Chondrocyte (in vitro differentiated cells): Measurements from ENCODE around the gene EXTL2. TPM values are rescaled to one million over a fixed set of nuclear protein-coding genes. Genes with fewer than 3 reads are reported as not detected.

Source experiments
- DNase-seq: peaks from one replicate; pipeline ENCODE4 v3.0.0; 2021; ENCODE audit warnings: mixed read lengths, low spot score
- H3K27ac Mint-ChIP-seq: one replicate; pipeline ENCODE4 v1.8.0; 2021; ENCODE audit warnings: mild to moderate bottlenecking, moderate library complexity, mixed read lengths; ENCODE audit not compliant: unreplicated experiment
- H3K27me3 Mint-ChIP-seq: 2 replicates; pipeline ENCODE4 v1.8.0; 2021; ENCODE audit warnings: low read depth, mixed read lengths
- H3K36me3 Mint-ChIP-seq: 2 replicates; pipeline ENCODE4 v1.8.0; 2021; ENCODE audit warnings: low read depth, mixed read lengths
- H3K4me1 Mint-ChIP-seq: 2 replicates; pipeline ENCODE4 v1.8.0; 2021; ENCODE audit warnings: low read depth, mild to moderate bottlenecking, mixed read lengths
- H3K4me3 Mint-ChIP-seq: one replicate; pipeline ENCODE4 v1.8.0; 2021; ENCODE audit warnings: mild to moderate bottlenecking, moderate library complexity, mixed read lengths; ENCODE audit not compliant: unreplicated experiment
- H3K9me3 Mint-ChIP-seq: 2 replicates; pipeline ENCODE4 v1.8.0; 2021; ENCODE audit warnings: low read depth, mixed read lengths
- total RNA-seq: library from RNA; stranded (reverse); gene quantifications from 3 replicates; pipeline ENCODE4 v1.2.1, GENCODE V29; 2021
- TF ChIP-seq, protein P1 (sequence below): fragments of 200-600 bp; sonication (generic); IDR thresholded peaks from 2 replicates; pipeline ENCODE4 v1.5.0; 2021; ENCODE audit warnings: antibody characterized with exemption, mild to moderate bottlenecking, moderate library complexity

The EXTL2 gene
- total RNA-seq, 1 donor from 2014 or later: 24.7 TPM

DNA sequence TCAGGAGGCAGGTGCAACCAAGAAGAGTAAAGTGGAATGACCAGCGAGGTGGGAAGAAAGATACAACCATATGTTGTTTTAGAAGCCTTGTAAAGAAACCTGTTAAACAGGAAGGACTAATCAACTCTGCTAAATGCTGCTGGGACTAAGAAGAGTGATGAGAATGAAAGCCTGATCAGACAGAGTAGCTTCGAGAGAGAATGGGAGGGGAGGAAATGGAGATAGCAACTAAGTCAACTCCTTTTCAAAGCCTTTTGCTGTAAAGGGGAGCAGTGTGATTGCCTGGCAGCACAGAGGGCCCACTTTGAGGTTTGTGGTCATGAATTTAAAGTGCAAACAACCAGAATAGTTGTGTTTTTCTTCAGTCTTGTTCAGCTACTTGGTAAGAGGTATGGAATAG is 32.6 kb upstream of the EXTL2 start:
- TF ChIP-seq, protein P1, sequence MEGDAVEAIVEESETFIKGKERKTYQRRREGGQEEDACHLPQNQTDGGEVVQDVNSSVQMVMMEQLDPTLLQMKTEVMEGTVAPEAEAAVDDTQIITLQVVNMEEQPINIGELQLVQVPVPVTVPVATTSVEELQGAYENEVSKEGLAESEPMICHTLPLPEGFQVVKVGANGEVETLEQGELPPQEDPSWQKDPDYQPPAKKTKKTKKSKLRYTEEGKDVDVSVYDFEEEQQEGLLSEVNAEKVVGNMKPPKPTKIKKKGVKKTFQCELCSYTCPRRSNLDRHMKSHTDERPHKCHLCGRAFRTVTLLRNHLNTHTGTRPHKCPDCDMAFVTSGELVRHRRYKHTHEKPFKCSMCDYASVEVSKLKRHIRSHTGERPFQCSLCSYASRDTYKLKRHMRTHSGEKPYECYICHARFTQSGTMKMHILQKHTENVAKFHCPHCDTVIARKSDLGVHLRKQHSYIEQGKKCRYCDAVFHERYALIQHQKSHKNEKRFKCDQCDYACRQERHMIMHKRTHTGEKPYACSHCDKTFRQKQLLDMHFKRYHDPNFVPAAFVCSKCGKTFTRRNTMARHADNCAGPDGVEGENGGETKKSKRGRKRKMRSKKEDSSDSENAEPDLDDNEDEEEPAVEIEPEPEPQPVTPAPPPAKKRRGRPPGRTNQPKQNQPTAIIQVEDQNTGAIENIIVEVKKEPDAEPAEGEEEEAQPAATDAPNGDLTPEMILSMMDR: no peak
- peaks cover 4% of the 10 kb centered on the region for H3K4me1 Mint-ChIP-seq
- no peak overlapping the region for H3K4me3 Mint-ChIP-seq
- peaks cover 23% of the 10 kb centered on the region for H3K36me3 Mint-ChIP-seq
- peaks cover 2% of the 10 kb centered on the region for H3K9me3 Mint-ChIP-seq
- H3K27me3 Mint-ChIP-seq: no peaks in the 10 kb centered on the region
- no peak for DNase-seq
- H3K27ac Mint-ChIP-seq: no peak overlapping the region

DNA sequence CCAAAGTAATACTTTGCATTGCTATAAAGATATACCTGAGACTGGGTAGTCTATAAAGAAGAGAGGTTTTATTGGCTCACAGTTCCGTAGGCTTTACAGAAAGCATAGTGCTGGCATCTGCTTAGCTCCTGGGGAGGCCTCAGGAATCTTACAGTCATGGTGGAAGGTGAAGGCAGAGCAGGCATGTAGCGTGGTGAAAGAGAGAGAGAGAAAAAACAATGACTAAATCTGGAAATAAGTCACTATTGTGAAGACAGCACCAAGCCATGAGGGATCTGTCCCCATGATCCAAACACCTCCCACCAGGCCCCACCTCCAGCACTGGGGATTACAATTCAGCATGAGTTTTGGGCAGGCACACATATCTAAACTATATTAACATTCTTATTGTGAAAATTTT is 31.6 kb upstream of the EXTL2 start:
- Mint-ChIP-seq H3K4me3 (no peak overlapping the region), H3K27me3 (no peaks in the 10 kb centered on the region), H3K4me1 (peaks cover 4% of the 10 kb centered on the region), H3K36me3 (peaks cover 25% of the 10 kb centered on the region), H3K9me3 (peaks cover 2% of the 10 kb centered on the region), H3K27ac (no peak overlapping the region)
- TF ChIP-seq, protein P1: no peak
- DNase-seq: no peak

DNA sequence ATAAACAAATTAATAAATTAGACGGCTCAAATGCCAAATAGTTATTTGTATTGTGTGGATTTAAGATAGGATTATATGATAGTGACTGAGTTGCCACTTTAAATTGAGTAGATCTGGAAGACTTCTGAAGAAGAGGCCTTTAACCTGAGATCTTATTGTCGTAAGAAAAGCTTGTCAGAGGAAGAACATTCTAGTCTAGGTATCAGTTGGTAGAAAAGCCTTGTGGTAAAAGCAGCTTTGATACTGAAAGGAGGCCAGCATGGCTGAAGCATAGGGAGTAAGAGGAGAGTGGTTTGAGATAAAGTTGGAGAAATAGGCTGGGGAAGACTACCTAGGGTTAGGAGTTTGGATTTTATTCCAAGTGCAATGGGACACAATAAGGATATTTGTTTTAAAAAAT is 30.3 kb upstream of the EXTL2 start:
- H3K9me3 Mint-ChIP-seq: peaks cover 2% of the 10 kb centered on the region
- TF ChIP-seq, protein P1: no peak
- peaks cover 27% of the 10 kb centered on the region for H3K36me3 Mint-ChIP-seq
- H3K4me1 Mint-ChIP-seq: peaks cover 13% of the 10 kb centered on the region
- DNase-seq: no peak
- H3K27ac Mint-ChIP-seq: no peak overlapping the region
- no peaks in the 10 kb centered on the region for H3K27me3 Mint-ChIP-seq
- no peak overlapping the region for H3K4me3 Mint-ChIP-seq

DNA sequence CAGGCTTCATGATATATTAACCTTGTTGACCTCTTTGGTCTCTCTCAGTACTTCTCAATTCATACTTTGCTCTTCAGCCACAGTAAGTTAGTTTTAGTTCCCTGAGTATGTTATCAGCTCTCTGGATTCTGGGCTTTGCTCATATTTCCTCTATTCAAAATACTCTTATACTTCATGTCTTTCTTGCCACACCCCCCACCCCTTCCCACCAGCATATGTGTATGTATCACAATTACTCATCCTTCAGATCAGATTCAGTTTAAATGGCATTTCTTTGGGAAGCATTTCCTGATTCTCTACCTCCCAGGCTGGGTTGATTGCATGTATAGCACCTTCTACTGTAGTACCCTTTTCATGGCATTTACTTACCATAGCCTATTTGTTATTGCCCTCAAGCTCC is 29.6 kb upstream of the EXTL2 start:
- Mint-ChIP-seq H3K4me1 (peaks cover 13% of the 10 kb centered on the region), H3K9me3 (peaks cover 2% of the 10 kb centered on the region), H3K36me3 (peaks cover 27% of the 10 kb centered on the region), H3K27ac (peak overlapping the region; percentile 15), H3K4me3 (no peak overlapping the region), H3K27me3 (no peaks in the 10 kb centered on the region)
- TF ChIP-seq, protein P1: no peak
- DNase-seq: no peak

DNA sequence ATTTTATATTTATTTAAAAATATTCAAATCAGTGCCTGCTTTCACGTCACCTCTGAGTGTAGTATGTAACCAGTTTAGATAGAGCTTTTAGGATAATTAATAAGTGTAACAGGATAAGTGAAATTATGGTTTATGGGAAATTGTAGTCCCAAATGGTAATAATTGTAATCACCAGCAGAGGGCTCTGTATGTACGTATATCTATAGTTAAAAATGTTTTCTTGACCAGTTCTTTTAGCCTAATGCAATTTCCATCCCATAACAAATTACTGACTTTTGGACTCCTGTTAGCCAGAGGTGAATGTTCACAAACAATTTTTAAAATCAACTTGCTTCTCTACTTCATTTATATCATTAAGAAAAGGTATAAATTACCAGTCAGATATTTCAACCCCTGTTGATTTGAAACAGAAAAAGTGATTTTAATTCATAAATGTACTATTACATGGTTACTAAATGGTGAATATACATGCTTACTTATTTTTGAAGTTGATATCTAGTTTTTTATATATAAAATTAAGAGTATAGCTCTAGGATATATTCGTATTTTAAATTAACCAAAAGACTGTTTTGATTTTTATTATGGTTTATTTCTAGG is 26.6 kb upstream of the EXTL2 start:
- peaks cover 13% of the 10 kb centered on the region for H3K4me1 Mint-ChIP-seq
- H3K36me3 Mint-ChIP-seq: peaks cover 28% of the 10 kb centered on the region
- peaks cover 2% of the 10 kb centered on the region for H3K9me3 Mint-ChIP-seq
- H3K4me3 Mint-ChIP-seq: no peak overlapping the region
- TF ChIP-seq, protein P1: peak; percentile 97
- H3K27me3 Mint-ChIP-seq: no peaks in the 10 kb centered on the region
- no peak for DNase-seq
- H3K27ac Mint-ChIP-seq: no peak overlapping the region
